OCI-LY1 (cell line): ENCODE data around the gene ZDHHC14.

Experiments used
- H2AFZ ChIP-seq: fragments of 200-600 bp; sonication (generic), shearing (Covaris generic); 2 replicates; pipeline ENCODE4 v1.6.0; 2014; ENCODE audit warnings: antibody characterized with exemption, mild to moderate bottlenecking, low read length
- H3F3A ChIP-seq: fragments of 200-600 bp; sonication (generic), shearing (Covaris generic); 2 replicates; pipeline ENCODE4 v1.6.0; 2014; ENCODE audit warnings: mild to moderate bottlenecking, antibody characterized with exemption, low read length, moderate library complexity; ENCODE audit not compliant: insufficient read depth
- H3K27ac ChIP-seq: fragments of 200-600 bp; sonication (generic); 2 replicates; pipeline ENCODE4 v1.5.1; 2014; ENCODE audit warnings: low read length, mixed run types, mild to moderate bottlenecking, low read depth; ENCODE audit not compliant: poor library complexity, severe bottlenecking
- H3K27me3 ChIP-seq: fragments of 200-600 bp; sonication (generic); 2 replicates; pipeline ENCODE4 v1.6.0; 2014; ENCODE audit warnings: antibody characterized with exemption, mild to moderate bottlenecking, low read length, moderate library complexity; ENCODE audit not compliant: insufficient read depth
- H3K36me3 ChIP-seq: fragments of 200-600 bp; sonication (generic); 2 replicates; pipeline ENCODE4 v1.6.1; 2014; ENCODE audit warnings: mild to moderate bottlenecking, antibody characterized with exemption, low read length, moderate library complexity, mixed read lengths; ENCODE audit not compliant: insufficient read depth
- H3K4me1 ChIP-seq: fragments of 200-600 bp; sonication (generic); 2 replicates; pipeline ENCODE4 v1.5.1; 2014; ENCODE audit warnings: mild to moderate bottlenecking, low read length, moderate library complexity; ENCODE audit not compliant: insufficient read depth, severe bottlenecking
- H3K4me2 ChIP-seq: fragments of 200-600 bp; sonication (generic), shearing (Covaris generic); 2 replicates; pipeline ENCODE4 v1.6.1; 2014; ENCODE audit warnings: low read length
- H3K4me3 ChIP-seq: fragments of 200-600 bp; sonication (generic); 2 replicates; pipeline ENCODE4 v1.5.1; 2014; ENCODE audit warnings: low read length, low read depth, mild to moderate bottlenecking, mixed read lengths; ENCODE audit not compliant: poor library complexity, severe bottlenecking
- H3K79me2 ChIP-seq: fragments of 200-600 bp; shearing (Covaris generic); 2 replicates; pipeline ENCODE4 v1.6.1; 2016; ENCODE audit warnings: mixed run types, low read length, mixed read lengths; ENCODE audit not compliant: insufficient read depth
- H3K9ac ChIP-seq: fragments of 200-600 bp; sonication (generic), shearing (Covaris generic); 2 replicates; pipeline ENCODE4 v1.6.1; 2014; ENCODE audit warnings: mild to moderate bottlenecking, low read length, mixed read lengths
- H3K9me2 ChIP-seq: fragments of 200-600 bp; sonication (generic), shearing (Covaris generic); 2 replicates; pipeline ENCODE4 v1.6.1; 2014; ENCODE audit warnings: low read depth, mild to moderate bottlenecking, low read length, mixed read lengths
- H3K9me3 ChIP-seq: fragments of 200-600 bp; shearing (Covaris generic); 2 replicates; pipeline ENCODE4 v1.6.1; 2014; ENCODE audit warnings: low read length, mixed read lengths
- H4K20me1 ChIP-seq: fragments of 200-600 bp; sonication (generic), shearing (Covaris generic); 2 replicates; pipeline ENCODE4 v1.6.0; 2016; ENCODE audit warnings: mild to moderate bottlenecking, low read length; ENCODE audit not compliant: insufficient read depth
- CTCF ChIP-seq: fragments of 200-600 bp; sonication (generic), shearing (Covaris generic); IDR thresholded peaks from 2 replicates; pipeline ENCODE4 v1.5.1; 2017; ENCODE audit warnings: mild to moderate bottlenecking, antibody characterized with exemption, low read length, moderate library complexity, mixed read lengths
- EZH2 ChIP-seq: fragments of 200-600 bp; sonication (generic), shearing (Covaris generic); IDR thresholded peaks from 2 replicates; pipeline ENCODE4 v1.8.0; 2017; ENCODE audit warnings: borderline replicate concordance, mixed run types, mild to moderate bottlenecking, antibody characterized with exemption, low read length, moderate library complexity, mixed read lengths

ZDHHC14 gene

GRCh38 chr6:157611406-157611805 is 230.4 kb downstream of the ZDHHC14 start:
- no peaks in the 10 kb centered on the region for H3K9me3 ChIP-seq
- no peak overlapping the region for H3K9ac ChIP-seq
- H3K36me3 ChIP-seq: no peaks in the 10 kb centered on the region
- no peaks in the 10 kb centered on the region for H4K20me1 ChIP-seq
- H3F3A ChIP-seq: no peaks in the 10 kb centered on the region
- H3K79me2 ChIP-seq: no peaks in the 10 kb centered on the region
- TF ChIP-seq EZH2: no peak
- no peak for TF ChIP-seq CTCF
- H3K9me2 ChIP-seq: no peaks in the 10 kb centered on the region
- H3K4me1 ChIP-seq: no peaks in the 10 kb centered on the region
- no peak overlapping the region for H2AFZ ChIP-seq
- H3K4me2 ChIP-seq: no peak overlapping the region
- H3K4me3 ChIP-seq: no peak overlapping the region
- H3K27me3 ChIP-seq: no peaks in the 10 kb centered on the region; the same call in 1 of the 2 replicates
- no peak overlapping the region for H3K27ac ChIP-seq

- Histone ChIP-seq H3K9ac (no peak overlapping the region), H3K9me3 (no peaks in the 10 kb centered on the region), H3K4me2 (no peak overlapping the region), H2AFZ (no peak overlapping the region), H3F3A (no peaks in the 10 kb centered on the region), H3K4me3 (no peak overlapping the region), H3K27me3 (no peaks in the 10 kb centered on the region; the same call in 1 of the 2 replicates), H3K4me1 (no peaks in the 10 kb centered on the region), H3K36me3 (no peaks in the 10 kb centered on the region), H3K9me2 (no peaks in the 10 kb centered on the region), H3K79me2 (no peaks in the 10 kb centered on the region), H4K20me1 (no peaks in the 10 kb centered on the region), H3K27ac (no peak overlapping the region)
- TF ChIP-seq EZH2: no peak
- no peak for TF ChIP-seq CTCF
These were observed 232.1 kb downstream of the ZDHHC14 start for GRCh38 chr6:157613011-157613522.

GRCh38 chr6:157614026-157614568 is 233.1 kb downstream of the ZDHHC14 start:
- Histone ChIP-seq H4K20me1 (no peaks in the 10 kb centered on the region), H2AFZ (no peak overlapping the region), H3K79me2 (no peaks in the 10 kb centered on the region), H3K4me3 (no peak overlapping the region), H3K9ac (no peak overlapping the region), H3K27ac (no peak overlapping the region), H3F3A (no peaks in the 10 kb centered on the region), H3K4me2 (no peak overlapping the region), H3K9me2 (no peaks in the 10 kb centered on the region), H3K36me3 (no peaks in the 10 kb centered on the region), H3K9me3 (no peaks in the 10 kb centered on the region), H3K4me1 (no peaks in the 10 kb centered on the region), H3K27me3 (no peaks in the 10 kb centered on the region; the same call in 1 of the 2 replicates)
- TF ChIP-seq EZH2 (no peak), CTCF (no peak)
